Tibial artery (tissue), 4 donors: ENCODE results near the gene EFHD1.

Experiments used
- DNase-seq, 2 donors: peaks; one replicate each; pipeline ENCODE4 v3.0.0-alpha.2; 2019
- H3K27ac ChIP-seq, 2 donors: fragments of 200-600 bp; sonication (generic) in 1 of 2; 1 replicate in 1 of 2; 2 replicates in 1 of 2; pipeline ENCODE4 v1.5.1; 2018 to 2019; ENCODE audit warnings: mild to moderate bottlenecking in 1 of 2
- H3K27me3 ChIP-seq, 2 donors: fragments of 200-600 bp; sonication (generic) in 1 of 2; one replicate each; pipeline versions ENCODE4 v1.5.1 to v1.6.0; 2016 to 2019
- H3K36me3 ChIP-seq, 3 donors: fragments of 200-600 bp; sonication (generic) in 2 of 3; one replicate each; pipeline ENCODE4 v1.5.1; 2016 to 2019; ENCODE audit warnings: mild to moderate bottlenecking in 2 of 3
- H3K4me1 ChIP-seq, 4 donors: fragments of 200-600 bp; sonication (generic) in 2 of 4; 1 replicate in 3 of 4; 2 replicates in 1 of 4; pipeline ENCODE4 v1.5.1; 2016 to 2019
- H3K4me3 ChIP-seq, 2 donors: fragments of 200-600 bp; sonication (generic) in 1 of 2; 1 replicate in 1 of 2; 2 replicates in 1 of 2; pipeline ENCODE4 v1.5.1; 2018 to 2019; ENCODE audit warnings: mild to moderate bottlenecking in 2 of 2
- H3K9me3 ChIP-seq, 3 donors: fragments of 200-600 bp; sonication (generic) in 1 of 3; one replicate each; pipeline ENCODE4 v1.5.1; 2016 to 2019
- intact Hi-C: fragments of 100-400 bp; cut with DNase I; formaldehyde crosslinking; loops from one replicate; pipeline ENCODE4 v1.15.0; 2023; ENCODE audit warnings: low total_unique reads
- TF ChIP-seq, protein P1 (sequence below), 2 experiments: fragments of 200-600 bp in 1 of 2; fragments of 450-650 bp in 1 of 2; IDR thresholded peaks; one replicate each; pipeline ENCODE4 v1.5.1; 2017 to 2019; ENCODE audit warnings: antibody characterized with exemption in 2 of 2, mild to moderate bottlenecking in 1 of 2, moderate library complexity in 1 of 2

Gene EFHD1

DNA sequence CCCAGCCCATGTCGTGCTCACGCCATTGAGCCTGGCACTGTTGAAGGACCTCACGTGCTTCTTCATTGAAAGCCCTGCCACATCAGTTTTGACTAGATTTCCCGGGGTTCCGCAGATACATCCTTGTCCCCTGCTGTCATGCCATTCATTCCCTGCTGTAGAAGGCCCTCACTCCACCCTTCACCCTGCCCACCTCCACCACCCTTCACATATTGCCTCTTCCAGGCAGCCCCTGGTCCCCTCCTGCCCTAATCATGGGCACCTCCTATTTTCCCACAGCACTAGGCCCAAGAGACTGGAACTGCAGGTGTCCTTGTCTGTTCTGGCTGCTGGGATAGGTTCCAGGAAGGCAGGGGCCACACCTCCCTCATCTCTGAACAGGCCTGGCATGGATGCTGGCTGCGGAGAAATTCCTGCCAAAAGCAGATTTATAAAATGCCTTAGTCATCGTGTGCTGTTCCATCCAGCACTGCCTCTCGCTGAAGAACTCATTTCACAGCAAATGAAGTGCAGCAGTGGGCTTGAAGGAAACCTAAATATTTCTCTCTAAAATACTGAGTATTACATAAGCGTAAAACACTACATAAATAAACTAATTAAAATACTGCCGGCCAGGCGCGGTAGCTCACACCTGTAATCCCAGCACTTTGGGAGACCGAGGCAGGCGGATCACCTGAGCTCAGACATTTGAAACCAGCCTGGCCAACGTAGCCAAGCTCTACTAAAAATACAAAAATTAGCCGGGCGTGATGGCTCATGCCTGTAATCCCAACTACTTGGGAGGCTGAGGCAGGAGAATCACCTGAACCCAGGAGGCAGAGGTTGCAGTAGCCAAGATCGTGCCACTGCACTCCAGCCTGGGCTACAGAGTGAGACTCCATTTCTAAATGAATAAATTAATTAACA, 44.5 kb upstream of the EFHD1 start:
- Histone ChIP-seq H3K4me3 (no peak overlapping the region), H3K4me1 (peaks cover 0 to 26% (median 14%) of the 10 kb centered on the region in 4 donors), H3K27me3 (no peaks in the 10 kb centered on the region), H3K36me3 (peaks cover 4 to 10% (median 6%) of the 10 kb centered on the region in 3 donors), H3K27ac (peak overlapping the region; percentile 29 to 74), H3K9me3 (no peaks in the 10 kb centered on the region)
- intact Hi-C loops, result no loop called here
- TF ChIP-seq, protein P1, sequence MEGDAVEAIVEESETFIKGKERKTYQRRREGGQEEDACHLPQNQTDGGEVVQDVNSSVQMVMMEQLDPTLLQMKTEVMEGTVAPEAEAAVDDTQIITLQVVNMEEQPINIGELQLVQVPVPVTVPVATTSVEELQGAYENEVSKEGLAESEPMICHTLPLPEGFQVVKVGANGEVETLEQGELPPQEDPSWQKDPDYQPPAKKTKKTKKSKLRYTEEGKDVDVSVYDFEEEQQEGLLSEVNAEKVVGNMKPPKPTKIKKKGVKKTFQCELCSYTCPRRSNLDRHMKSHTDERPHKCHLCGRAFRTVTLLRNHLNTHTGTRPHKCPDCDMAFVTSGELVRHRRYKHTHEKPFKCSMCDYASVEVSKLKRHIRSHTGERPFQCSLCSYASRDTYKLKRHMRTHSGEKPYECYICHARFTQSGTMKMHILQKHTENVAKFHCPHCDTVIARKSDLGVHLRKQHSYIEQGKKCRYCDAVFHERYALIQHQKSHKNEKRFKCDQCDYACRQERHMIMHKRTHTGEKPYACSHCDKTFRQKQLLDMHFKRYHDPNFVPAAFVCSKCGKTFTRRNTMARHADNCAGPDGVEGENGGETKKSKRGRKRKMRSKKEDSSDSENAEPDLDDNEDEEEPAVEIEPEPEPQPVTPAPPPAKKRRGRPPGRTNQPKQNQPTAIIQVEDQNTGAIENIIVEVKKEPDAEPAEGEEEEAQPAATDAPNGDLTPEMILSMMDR (IDR thresholded peaks at IDR 0.05), result no peak
- peak in 1 of 2 donors; percentile 74 for DNase-seq

DNA sequence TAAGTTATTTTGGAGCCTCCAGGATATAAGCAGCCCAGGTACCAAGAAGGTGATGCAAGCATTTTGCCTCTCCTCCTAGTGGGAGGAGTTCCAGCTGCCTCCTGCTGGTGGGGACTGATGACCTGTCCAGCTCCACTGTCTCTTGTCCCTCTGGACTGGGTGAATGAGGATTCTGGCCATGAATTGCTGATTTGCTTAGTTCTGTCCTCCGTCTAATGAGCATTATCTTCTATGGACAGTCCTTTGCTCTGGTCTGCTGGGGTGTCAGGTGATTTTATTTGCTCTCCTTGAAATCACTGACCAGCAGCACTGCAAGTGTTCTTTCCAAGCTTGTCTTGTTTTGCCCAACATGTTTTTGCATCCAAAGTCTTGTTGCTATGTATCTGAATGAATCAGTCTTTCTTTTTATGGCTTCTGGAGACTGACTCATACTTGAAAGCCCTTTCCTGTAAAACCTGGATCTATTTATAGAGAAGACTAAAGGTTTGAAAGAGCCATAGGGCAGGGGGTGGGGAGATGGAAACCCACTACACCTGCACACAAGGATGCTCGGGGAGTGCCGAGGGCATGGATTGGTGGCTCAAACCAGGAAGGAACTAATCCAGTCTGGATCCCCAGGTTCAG, 40.5 kb upstream of the EFHD1 start:
- TF ChIP-seq, protein P1 (IDR thresholded peaks at IDR 0.05), result no peak
- Histone ChIP-seq H3K9me3 (no peaks in the 10 kb centered on the region), H3K36me3 (no peaks in the 10 kb centered on the region), H3K27ac (peak overlapping the region in 1 of 2 donors; percentile 27), H3K27me3 (no peaks in the 10 kb centered on the region), H3K4me1 (peaks cover 0 to 26% (median 14%) of the 10 kb centered on the region in 4 donors), H3K4me3 (no peak overlapping the region)
- DNase-seq, result peak in 1 of 2 donors; percentile 27
- intact Hi-C loops, result no loop called here

DNA sequence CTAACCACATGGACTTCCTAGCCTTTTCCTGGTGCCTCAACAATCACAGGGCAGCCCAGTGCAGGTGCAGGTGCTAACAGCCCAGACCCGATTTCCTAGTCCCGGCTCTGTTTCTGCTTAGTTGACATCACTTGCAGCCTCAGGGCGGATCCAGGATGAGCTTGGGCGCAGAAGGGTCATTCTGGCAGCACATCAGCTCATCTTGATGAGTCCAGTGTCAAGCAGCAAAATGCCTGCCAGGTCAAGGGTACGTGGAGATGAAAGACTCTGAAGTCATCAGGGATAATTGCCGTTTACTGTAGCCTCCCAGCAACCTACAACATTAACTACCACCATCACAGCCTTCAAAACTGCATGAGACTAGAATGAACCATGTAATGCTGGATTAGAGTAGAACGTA, 39.4 kb upstream of the EFHD1 start:
- no peaks in the 10 kb centered on the region for H3K27me3 ChIP-seq
- no peaks in the 10 kb centered on the region for H3K9me3 ChIP-seq
- DNase-seq, result no peak
- H3K4me3 ChIP-seq, result no peak overlapping the region
- TF ChIP-seq, protein P1 (IDR thresholded peaks at IDR 0.05), result no peak
- intact Hi-C loops, result no loop called here
- no peaks in the 10 kb centered on the region for H3K36me3 ChIP-seq
- no peak overlapping the region for H3K27ac ChIP-seq
- H3K4me1 ChIP-seq, result peaks cover 0 to 19% (median 9%) of the 10 kb centered on the region in 4 donors

DNA sequence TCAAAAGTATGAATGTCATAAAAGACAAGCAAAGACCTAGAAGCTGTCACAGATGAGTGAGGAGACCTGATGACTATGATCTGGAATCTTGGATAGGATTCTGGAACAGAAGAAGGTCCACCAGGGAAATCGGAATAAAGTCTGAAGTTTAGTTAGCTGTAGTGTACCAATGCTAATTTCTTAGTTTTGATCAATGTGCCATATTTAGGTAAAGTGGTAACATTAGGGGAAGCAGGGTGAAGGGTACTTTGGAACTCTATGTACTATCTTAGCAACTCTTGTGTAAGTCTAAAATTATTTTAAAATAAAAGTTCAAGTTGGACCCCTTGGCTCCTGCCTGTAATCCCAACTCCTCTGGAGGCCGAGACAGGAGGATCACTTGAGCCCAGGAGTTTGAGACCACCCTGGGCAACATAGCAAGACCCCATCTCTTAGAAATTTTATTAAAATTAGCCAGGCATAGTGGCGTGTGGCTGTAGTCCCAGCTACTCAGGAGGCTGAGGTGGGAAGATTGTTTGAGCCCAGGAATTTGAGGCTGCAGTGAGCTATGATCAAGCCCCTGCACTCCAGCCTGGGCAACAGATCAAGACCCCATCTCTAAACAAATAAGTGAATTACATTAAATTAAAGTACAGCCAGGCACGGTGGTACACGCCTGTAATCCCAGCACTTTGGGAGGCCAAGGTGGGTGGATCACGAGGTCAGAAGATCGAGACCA, 35.9 kb upstream of the EFHD1 start:
- Histone ChIP-seq H3K27ac (no peak overlapping the region), H3K4me1 (peaks cover 0 to 9% (median 2%) of the 10 kb centered on the region in 4 donors), H3K4me3 (no peak overlapping the region), H3K9me3 (no peaks in the 10 kb centered on the region), H3K36me3 (no peaks in the 10 kb centered on the region), H3K27me3 (no peaks in the 10 kb centered on the region)
- DNase-seq, result no peak
- TF ChIP-seq, protein P1 (IDR thresholded peaks at IDR 0.05), result no peak
- intact Hi-C loops, result no loop called here

DNA sequence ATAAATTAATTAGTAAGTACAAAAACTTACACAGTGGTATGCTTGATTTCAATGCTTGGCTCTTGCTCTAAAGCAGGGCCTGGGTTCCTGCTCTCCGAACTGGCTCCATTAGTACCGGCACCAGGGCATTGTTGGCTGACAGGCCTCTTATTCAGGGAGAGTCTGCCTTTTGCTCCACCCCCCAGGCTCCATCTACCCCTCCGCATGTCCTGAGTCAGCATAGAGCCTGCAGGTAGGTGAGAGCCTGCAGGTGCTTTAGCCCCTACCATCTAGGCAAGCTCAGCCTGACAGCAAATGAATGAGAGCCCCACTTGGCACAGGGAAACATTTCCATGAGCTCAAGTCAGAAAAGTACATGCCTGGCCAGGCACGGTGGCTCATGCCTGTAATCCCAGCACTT, 35.1 kb upstream of the EFHD1 start:
- H3K4me1 ChIP-seq, result peaks cover 0 to 2% (median under 1%) of the 10 kb centered on the region in 4 donors
- H3K36me3 ChIP-seq, result no peaks in the 10 kb centered on the region
- TF ChIP-seq, protein P1 (IDR thresholded peaks at IDR 0.05), result no peak
- no peak overlapping the region for H3K27ac ChIP-seq
- intact Hi-C loops, result no loop called here
- H3K27me3 ChIP-seq, result no peaks in the 10 kb centered on the region
- DNase-seq, result no peak
- no peaks in the 10 kb centered on the region for H3K9me3 ChIP-seq
- H3K4me3 ChIP-seq, result no peak overlapping the region
